GM23338 (cell line): ENCODE measurements around the gene BATF2.

Source experiments
- CREB1 ChIP-seq: fragments of 250-450 bp; sonication (Bioruptor Pico); IDR thresholded peaks from 2 replicates; pipeline ENCODE4 v1.5.0; 2020; ENCODE audit warnings: low read depth, mild to moderate bottlenecking, moderate library complexity
- CTCF ChIP-seq, 2 experiments: fragments of 200-600 bp in 1 of 2; sonication (generic) in 1 of 2; conservative IDR thresholded peaks; 2 replicates each; pipeline versions ENCODE4 v1.5.1 to v1.6.1; 2016 to 2017; ENCODE audit warnings: antibody characterized with exemption in 2 of 2, low read depth in 2 of 2, mild to moderate bottlenecking in 2 of 2, moderate library complexity in 1 of 2
- ETS1 ChIP-seq: IDR thresholded peaks from 2 replicates; pipeline ENCODE4 v1.6.1; 2016; ENCODE audit warnings: antibody characterized with exemption
- EZH2 ChIP-seq: fragments of 200-600 bp; sonication (generic); IDR thresholded peaks from one replicate; pipeline ENCODE4 v1.8.0; 2017; ENCODE audit warnings: antibody characterized with exemption, mild to moderate bottlenecking, low read depth; ENCODE audit not compliant: unreplicated experiment
- EZH2phosphoT487 ChIP-seq: fragments of 200-600 bp; sonication (generic); IDR thresholded peaks from one replicate; pipeline ENCODE4 v1.8.1; 2018; ENCODE audit warnings: antibody characterized with exemption; ENCODE audit not compliant: unreplicated experiment
- JUNB ChIP-seq: IDR thresholded peaks from one replicate; pipeline ENCODE4 v1.6.1; 2016; ENCODE audit warnings: antibody characterized with exemption; ENCODE audit not compliant: unreplicated experiment
- NANOG ChIP-seq: IDR thresholded peaks from 2 replicates; pipeline ENCODE4 v1.6.1; 2016; ENCODE audit warnings: antibody characterized with exemption, borderline replicate concordance
- POLR2AphosphoS5 ChIP-seq: IDR thresholded peaks from 2 replicates; pipeline ENCODE4 v1.6.1; 2016; ENCODE audit warnings: antibody characterized with exemption, low read depth
- REST ChIP-seq: IDR thresholded peaks from one replicate; pipeline ENCODE4 v1.6.1; 2018; ENCODE audit warnings: antibody characterized with exemption; ENCODE audit not compliant: unreplicated experiment
- STAT1 ChIP-seq: IDR thresholded peaks from one replicate; pipeline ENCODE4 v1.6.1; 2016; ENCODE audit warnings: antibody characterized with exemption; ENCODE audit not compliant: unreplicated experiment
- ZNF114 ChIP-seq: fragments of 250-450 bp; sonication (Bioruptor Pico); IDR thresholded peaks from 2 replicates; pipeline ENCODE4 v1.5.0; 2020; ENCODE audit warnings: mild to moderate bottlenecking, moderate library complexity
- ZNF331 ChIP-seq: fragments of 250-450 bp; sonication (Bioruptor Pico); IDR thresholded peaks from 2 replicates; pipeline ENCODE4 v1.5.0; 2020; ENCODE audit warnings: low read depth, mild to moderate bottlenecking, moderate library complexity

GRCh38 chr11:65014726-65015227, 18.0 kb upstream of the BATF2 start:
- TF ChIP-seq CTCF (conservative IDR thresholded peaks at IDR 0.05; ENCODE audit: low read depth in 2 of 2) = no peak
- TF ChIP-seq EZH2 = no peak
- no peak for TF ChIP-seq REST
- TF ChIP-seq CREB1 (CRISPR knock-in tag) = no peak
- no peak for TF ChIP-seq POLR2AphosphoS5
- no peak for TF ChIP-seq ZNF114 (CRISPR knock-in tag)
- no peak for TF ChIP-seq ZNF331 (CRISPR knock-in tag)
- no peak for TF ChIP-seq STAT1
- TF ChIP-seq JUNB = no peak
- TF ChIP-seq EZH2phosphoT487 = no peak
- no peak for TF ChIP-seq ETS1
- no peak for TF ChIP-seq NANOG
